NCI-H146 treated with DMSO at 0.1 percent for 48 hours (cell line): Measurements from ENCODE around the gene CCT5.
"Not testable (repeated sequence)": the region's sequence is repeated elsewhere in the genome, so short reads cannot be mapped to it uniquely, and the experiment has no call there.

Experiments
- DNase-seq: peaks from one replicate; lab custom pipeline; 2025; ENCODE audit not compliant: unreplicated experiment; lab: John Stamatoyannopoulos, UW

The CCT5 gene

GRCh38 chr5:10244342-10244944 is 5.6 kb upstream of the CCT5 start:
- no peak for DNase-seq

GRCh38 chr5:10246761-10247160 is 3.3 kb upstream of the CCT5 start:
- no peak for DNase-seq

GRCh38 chr5:10247217-10247616 is 2.9 kb upstream of the CCT5 start:
- not testable (repeated sequence) for DNase-seq

GRCh38 chr5:10248378-10249260 is 1.5 kb upstream of the CCT5 start:
- DNase-seq: no peak

GRCh38 chr5:10250806-10251276 is 761 bp downstream of the CCT5 start:
- no peak for DNase-seq

- no peak for DNase-seq
These were observed 1.3 kb downstream of the CCT5 start for GRCh38 chr5:10251405-10251804.

GRCh38 chr5:10253390-10253789 is 3.3 kb downstream of the CCT5 start:
- no peak for DNase-seq

GRCh38 chr5:10254686-10255085 is 4.6 kb downstream of the CCT5 start:
- DNase-seq: no peak

- DNase-seq: no peak
These were observed 7.8 kb downstream of the CCT5 start for GRCh38 chr5:10257870-10258269.

- DNase-seq: no peak
These were observed 9.8 kb downstream of the CCT5 start for GRCh38 chr5:10259899-10260298.

GRCh38 chr5:10261065-10261464 is 11.0 kb downstream of the CCT5 start:
- DNase-seq: no peak

- no peak for DNase-seq
These were observed 12.2 kb downstream of the CCT5 start for GRCh38 chr5:10262121-10262774.

GRCh38 chr5:10262995-10263394 is 12.9 kb downstream of the CCT5 start:
- DNase-seq: no peak

GRCh38 chr5:10264604-10265003 is 14.5 kb downstream of the CCT5 start:
- DNase-seq: no peak

- no peak for DNase-seq
These were observed 15.4 kb downstream of the CCT5 start for GRCh38 chr5:10265245-10266109.

- no peak for DNase-seq
These were observed 16.1 kb downstream of the CCT5 start for GRCh38 chr5:10266137-10266536.

- no peak for DNase-seq
These were observed 16.8 kb downstream of the CCT5 start for GRCh38 chr5:10266839-10267238.

- no peak for DNase-seq
These were observed 18.0 kb downstream of the CCT5 start for GRCh38 chr5:10268100-10268499.

- no peak for DNase-seq
These were observed 22.2 kb downstream of the CCT5 start for GRCh38 chr5:10272053-10272874.

GRCh38 chr5:10272875-10273209 is 22.8 kb downstream of the CCT5 start:
- DNase-seq: not testable (repeated sequence)
